ENCODE measurements around the gene SNX13.
"Not testable (repeated sequence)": the region's sequence is repeated elsewhere in the genome, so short reads cannot be mapped to it uniquely, and the experiment has no call there.

SNX13 gene

GRCh38 chr7:17913250-17913649 lies 27.0 kb downstream of the SNX13 start:
- no peak for DNase-seq (ENCODE audit: low read depth)

DNA sequence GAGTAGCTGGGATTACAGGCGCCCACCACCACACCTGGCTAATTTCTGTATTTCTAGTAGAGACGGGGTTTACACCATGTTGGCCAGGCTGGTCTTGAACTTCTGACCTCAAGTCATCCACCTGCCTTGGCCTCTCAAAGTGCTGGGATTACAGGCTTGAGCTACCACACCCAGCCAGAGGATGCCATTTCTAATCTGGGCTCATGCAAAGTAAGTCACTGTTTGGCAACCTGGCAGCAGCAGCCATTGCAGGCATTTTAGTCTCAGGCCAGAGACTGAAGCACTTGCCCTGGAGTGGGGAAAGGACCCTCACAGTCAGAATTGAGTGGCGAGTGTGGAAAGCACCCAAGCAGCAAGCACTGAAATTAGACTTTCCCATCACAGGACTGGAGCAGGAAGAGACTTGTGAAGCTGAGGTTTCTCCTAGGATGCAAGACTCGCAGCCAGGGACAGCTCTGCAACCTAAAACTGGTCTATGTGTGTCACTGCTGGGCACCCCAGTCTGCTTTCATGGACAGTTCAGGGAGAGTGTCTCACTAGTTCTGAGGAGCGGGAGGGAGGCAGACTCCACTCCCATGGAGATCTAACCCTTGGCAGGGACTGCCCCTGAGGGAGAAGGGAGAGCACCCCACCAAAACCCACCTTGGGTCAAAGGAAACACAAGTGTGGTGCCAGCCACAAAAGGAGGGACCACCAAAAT lies 27.6 kb downstream of the SNX13 start:
- DNase-seq (ENCODE audit: low read depth) = no peak

DNA sequence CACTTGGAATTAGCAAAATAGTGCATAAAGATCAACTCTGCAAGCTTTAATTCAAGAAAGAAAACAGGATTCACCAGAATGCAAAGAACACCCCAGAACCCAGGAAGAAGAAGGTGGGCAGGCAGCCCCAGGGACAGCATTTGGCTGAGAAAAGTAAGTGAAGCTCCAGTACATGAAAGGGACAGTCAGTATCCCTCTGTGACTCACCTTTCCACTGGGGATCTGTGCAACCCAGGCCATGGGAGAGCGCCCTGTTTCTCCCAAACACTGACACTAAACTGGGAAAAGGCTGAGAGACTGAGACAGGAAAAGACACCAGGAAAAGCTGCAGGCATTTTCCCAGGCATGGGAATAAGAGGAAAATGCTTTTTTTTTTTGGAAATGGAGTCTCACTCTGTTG lies 28.2 kb downstream of the SNX13 start:
- no peak for DNase-seq (ENCODE audit: low read depth)

DNA sequence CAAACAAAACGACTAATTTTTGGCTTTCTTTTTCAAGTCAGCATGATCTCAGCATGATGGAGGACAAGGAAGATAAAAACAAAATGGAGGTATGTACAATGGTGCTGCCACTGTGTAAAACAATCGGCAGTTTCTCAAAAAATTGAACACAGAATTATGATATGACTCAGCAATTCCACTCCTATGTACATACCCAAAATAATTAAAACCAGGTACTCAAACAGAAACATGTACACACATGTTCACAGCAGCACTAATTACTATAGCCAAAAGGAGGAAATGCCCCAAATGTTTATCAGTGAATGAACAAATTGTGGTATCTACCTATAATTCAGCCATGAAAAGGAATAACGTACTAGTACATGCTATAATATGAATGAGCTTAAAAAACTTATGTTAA lies 29.9 kb downstream of the SNX13 start:
- DNase-seq (ENCODE audit: low read depth) = no peak

DNA sequence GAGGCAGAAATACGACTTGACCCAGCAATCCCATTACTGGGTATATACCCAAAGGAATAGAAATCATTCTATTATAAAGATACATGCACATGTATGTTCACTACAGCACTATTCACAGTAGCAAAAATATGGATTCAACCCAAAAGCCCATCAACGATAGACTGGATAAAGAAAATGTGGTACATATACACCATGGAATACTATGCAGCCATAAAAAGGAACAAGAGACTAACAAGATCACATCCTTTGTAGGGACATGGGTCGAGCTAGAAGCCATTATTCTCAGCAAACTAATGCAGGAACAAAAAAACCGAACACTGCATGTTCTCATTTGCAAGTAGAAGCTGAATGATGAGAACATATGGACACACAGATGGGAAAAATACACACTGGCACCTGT lies 31.0 kb downstream of the SNX13 start:
- not testable (repeated sequence) for DNase-seq (ENCODE audit: low read depth)

- no peak for DNase-seq (ENCODE audit: low read depth)
Observed at GRCh38 chr7:17907014-17907413, 33.3 kb downstream of the SNX13 start.

DNA sequence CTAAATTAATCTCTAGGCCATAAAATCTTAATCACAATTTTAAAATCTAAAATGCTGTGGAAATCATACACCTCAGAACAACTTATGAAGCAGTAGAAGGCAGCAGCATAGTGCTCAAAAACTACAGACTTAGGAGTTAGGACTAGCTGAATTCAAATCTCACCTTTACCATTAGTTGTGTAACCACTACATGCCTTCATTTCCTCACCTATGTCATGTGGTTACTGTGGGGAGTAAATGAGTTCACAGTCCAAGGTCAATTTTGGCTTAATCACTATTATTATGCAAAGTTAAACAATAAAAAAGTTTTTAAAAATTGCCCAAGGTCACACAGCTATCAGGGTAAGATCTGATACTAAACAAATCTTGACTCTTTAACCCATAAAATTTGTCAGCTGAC lies 37.0 kb downstream of the SNX13 start:
- DNase-seq (ENCODE audit: low read depth) = no peak

- DNase-seq (ENCODE audit: low read depth) = no peak
Observed at GRCh38 chr7:17902599-17902998, 37.7 kb downstream of the SNX13 start.

DNA sequence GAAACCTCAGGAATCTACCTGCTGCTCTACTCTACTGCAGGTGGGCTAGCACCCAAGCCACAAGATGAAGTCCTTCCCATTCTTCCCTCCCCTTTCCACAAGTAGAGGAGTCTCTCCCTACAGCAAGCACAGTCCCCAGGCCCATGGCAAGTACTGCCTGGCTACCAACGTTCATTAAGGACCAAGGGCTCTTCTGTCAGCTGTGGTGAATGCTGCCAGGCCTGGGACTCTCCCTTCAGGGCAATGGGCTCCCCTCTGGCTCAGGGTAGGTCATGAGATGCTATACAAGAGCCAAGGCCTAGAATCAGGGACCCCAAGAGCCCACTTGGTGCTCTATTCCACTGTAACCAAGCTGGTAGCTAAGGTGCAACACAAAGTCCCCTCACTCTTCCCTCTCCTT lies 39.8 kb downstream of the SNX13 start:
- no peak for DNase-seq (ENCODE audit: low read depth)

GRCh38 chr7:17898111-17898510 lies 42.2 kb downstream of the SNX13 start:
- no peak for DNase-seq (ENCODE audit: low read depth)

GRCh38 chr7:17887286-17887685 lies 53.0 kb downstream of the SNX13 start:
- no peak for DNase-seq (ENCODE audit: low read depth)

DNA sequence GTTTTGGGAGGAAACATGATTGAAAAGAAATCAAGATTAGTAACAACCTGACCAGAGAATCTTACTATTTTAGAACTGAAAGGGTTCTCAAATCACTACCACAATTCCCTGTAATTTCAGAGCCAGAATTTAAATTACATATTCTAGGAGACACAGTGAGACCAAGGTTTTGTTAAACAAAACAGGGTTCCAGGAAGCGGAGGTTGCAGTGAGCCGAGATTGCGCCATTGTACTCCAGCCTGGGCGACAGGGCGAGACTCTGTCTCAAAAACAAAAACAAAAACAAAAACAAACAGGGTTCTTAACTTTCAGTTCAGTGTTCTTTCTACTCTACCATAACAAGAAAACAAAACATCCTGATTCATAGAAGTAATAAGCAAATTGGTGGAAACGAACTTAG lies 57.6 kb downstream of the SNX13 start:
- no peak for DNase-seq (ENCODE audit: low read depth)

DNA sequence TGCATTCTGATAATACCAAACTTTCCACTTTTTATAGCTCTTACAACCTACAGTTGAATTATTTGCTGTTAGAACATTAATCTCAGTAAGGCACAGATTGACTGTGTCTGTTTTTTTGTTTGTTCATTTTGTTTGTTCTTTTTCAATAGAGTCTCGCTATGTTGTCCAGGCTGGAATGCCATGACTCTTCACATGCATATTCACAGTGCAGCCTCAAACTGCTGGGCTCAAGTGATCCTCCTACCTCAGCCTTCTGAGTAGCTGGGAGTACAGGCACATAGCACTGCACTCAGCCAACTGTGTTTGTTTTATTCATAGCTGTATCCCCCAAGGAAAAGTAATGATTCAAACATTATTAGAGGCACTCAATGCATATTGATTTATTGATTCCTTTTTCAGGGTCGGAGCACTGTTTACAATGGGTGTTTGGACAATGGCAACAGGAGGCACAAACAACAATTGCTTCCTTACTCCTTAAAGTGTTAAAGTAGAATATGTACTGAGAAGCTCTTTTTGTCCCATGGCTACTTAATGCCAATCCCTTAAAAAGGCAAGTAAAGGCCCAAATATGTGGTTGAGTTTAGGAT lies 61.1 kb downstream of the SNX13 start:
- DNase-seq (ENCODE audit: low read depth) = no peak

- no peak for DNase-seq (ENCODE audit: low read depth)
Observed at GRCh38 chr7:17878627-17879026, 61.7 kb downstream of the SNX13 start.

GRCh38 chr7:17871815-17872533 lies 68.3 kb downstream of the SNX13 start:
- no peak for DNase-seq (ENCODE audit: low read depth)

GRCh38 chr7:17870406-17870805 lies 69.9 kb downstream of the SNX13 start:
- no peak for DNase-seq (ENCODE audit: low read depth)

DNA sequence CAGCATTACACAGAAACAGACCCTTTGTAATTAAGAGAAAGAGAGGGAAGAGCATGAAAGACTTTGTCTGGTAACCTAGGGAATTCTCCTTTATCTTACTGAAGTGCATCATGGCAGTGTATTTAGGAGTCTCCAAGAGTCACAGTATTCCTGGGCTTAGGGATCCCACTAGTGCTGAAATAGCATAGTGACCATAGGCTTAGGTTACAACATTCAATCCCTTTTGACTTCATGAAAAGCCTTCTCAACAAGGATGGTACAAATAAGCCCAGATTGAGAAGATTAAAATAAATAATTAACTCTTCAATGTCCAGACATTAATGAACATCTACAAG lies 76.5 kb downstream of the SNX13 start:
- no peak for DNase-seq (ENCODE audit: low read depth)

DNA sequence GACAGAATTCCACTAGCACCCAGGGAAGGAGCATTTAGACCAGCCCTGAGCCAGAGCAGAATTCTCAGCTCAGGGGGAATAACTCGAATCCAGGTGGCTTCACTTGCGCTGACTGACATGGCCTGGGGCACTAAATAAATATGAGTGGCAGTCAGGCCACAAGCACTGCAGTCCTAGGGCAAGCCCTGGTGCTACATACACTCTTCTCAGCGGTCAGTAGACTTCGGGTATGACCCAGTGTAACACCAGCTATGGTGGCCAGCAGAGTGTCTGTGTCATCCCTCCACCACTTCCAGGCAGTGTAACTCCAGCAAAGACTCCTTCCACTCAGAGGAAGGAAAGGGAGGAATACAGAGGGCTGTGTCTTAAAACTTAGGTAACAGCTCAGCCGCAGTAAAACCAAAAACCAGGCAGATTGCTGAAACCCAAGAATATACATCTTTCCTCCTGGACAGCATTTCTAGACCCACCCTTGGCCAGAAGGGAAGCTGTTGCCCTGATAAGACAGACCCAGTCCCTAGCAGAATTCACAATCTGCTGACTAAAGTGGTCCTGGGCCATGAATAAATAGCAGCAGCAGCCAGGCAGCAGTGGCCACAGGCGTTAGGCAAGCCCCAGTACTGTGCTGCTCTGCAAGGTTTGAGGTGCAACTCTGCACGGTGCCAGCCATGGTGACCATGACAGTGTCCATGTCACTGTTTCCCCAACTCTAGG lies 77.0 kb downstream of the SNX13 start:
- no peak for DNase-seq (ENCODE audit: low read depth)

DNA sequence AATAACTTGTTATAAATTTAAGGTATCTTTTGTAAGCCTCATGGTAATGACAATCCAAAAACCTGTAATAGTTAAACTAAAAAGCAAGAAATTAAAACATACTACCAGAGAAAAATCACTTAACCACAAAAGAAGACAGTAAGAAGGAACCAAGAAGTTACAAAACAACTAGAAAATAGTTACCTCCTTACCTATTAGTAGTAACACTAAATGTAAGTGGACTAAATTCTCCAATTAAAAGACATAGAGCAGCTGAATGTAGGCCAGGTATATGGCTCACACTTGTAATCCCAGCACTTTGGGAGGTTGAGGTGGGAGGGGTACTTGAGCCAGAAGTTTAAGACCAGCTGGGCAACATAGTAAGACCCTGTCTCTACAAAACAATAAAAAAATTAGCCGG lies 84.0 kb downstream of the SNX13 start:
- no peak for DNase-seq (ENCODE audit: low read depth)

DNA sequence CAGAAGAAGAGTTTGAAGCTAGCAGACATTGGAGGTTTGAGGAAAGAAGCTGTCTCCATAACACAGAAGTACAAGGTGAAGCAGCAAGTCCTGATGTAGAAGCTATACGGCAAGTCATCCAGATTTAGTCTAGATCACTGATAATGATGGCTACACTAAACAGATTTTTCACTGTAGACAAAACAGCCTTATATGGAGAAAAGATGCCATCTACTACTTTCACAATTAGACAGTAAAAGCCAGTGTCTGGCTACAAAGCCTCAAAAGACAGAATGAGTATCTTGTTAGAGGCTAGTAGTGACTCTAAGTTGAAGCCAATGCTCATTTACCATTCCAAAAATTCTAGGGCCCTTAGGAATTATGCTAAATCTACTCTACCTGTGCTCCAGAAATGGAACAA lies 85.1 kb downstream of the SNX13 start:
- DNase-seq (ENCODE audit: low read depth) = no peak

GRCh38 chr7:17854261-17855047 lies 85.8 kb downstream of the SNX13 start:
- no peak for DNase-seq (ENCODE audit: low read depth)

DNA sequence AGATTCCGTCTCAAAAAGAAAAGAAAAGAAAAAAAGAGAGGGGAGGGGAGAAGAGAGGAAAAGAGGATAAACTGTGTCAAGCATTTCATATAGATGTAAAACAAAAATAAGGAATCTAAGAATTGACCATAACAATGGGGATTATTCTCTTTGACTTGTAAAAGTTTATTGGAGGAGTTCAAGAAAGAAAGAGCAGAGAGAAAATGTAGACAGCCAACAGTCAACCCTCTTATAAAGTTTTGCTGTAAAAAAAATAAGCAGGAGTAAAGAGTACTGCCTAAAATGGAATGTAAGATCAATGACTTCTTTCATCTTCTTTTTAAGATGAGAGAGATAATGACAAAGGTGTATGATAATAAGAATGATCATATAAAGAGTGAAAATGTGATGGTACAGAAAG lies 87.9 kb downstream of the SNX13 start:
- DNase-seq (ENCODE audit: low read depth) = no peak
